WTC11 (cell line): ENCODE data around the gene CEP104.

Experiments
- CREM ChIP-seq: sonication (generic); formaldehyde crosslinking; IDR thresholded peaks from 2 replicates; pipeline ENCODE4 v1.8.1; 2022; ENCODE audit warnings: mild to moderate bottlenecking, missing genetic modification reagents, moderate library complexity
- ELF4 ChIP-seq: sonication (generic); formaldehyde crosslinking; IDR thresholded peaks from 2 replicates; pipeline ENCODE4 v1.8.1; 2022; ENCODE audit warnings: low read depth, mild to moderate bottlenecking, moderate library complexity, missing genetic modification reagents
- FOXJ3 ChIP-seq: sonication (generic); formaldehyde crosslinking; IDR thresholded peaks from 2 replicates; pipeline ENCODE4 v1.9.0; 2021; ENCODE audit warnings: missing genetic modification reagents, mild to moderate bottlenecking, borderline replicate concordance
- FOXP1 ChIP-seq: sonication (generic); formaldehyde crosslinking; IDR thresholded peaks from 2 replicates; pipeline ENCODE4 v1.8.0; 2022; ENCODE audit warnings: missing genetic modification reagents, mild to moderate bottlenecking, moderate library complexity, borderline replicate concordance
- MYBL2 ChIP-seq: sonication (generic); formaldehyde crosslinking; IDR thresholded peaks from 2 replicates; pipeline ENCODE4 v1.8.1; 2023; ENCODE audit warnings: mild to moderate bottlenecking, moderate library complexity, missing genetic modification reagents
- NFE2L1 ChIP-seq: sonication (generic); formaldehyde crosslinking; IDR thresholded peaks from 2 replicates; pipeline ENCODE4 v1.8.1; 2023; ENCODE audit warnings: missing genetic modification reagents
- SP1 ChIP-seq: sonication (generic); formaldehyde crosslinking; conservative IDR thresholded peaks from 2 replicates; pipeline ENCODE4 v1.8.1; 2022; ENCODE audit warnings: missing genetic modification reagents
- ZNF671 ChIP-seq: fragments of 250-450 bp; sonication (Bioruptor Pico); IDR thresholded peaks from 2 replicates; pipeline ENCODE4 v1.8.0; 2021; ENCODE audit warnings: mild to moderate bottlenecking
- TF ChIP-seq, protein P1 (sequence below): sonication (generic); formaldehyde crosslinking; conservative IDR thresholded peaks from 2 replicates; pipeline ENCODE4 v1.8.1; 2022; ENCODE audit warnings: mild to moderate bottlenecking, missing genetic modification reagents
- TF ChIP-seq, protein P2 (sequence below): fragments of 200-600 bp; IDR thresholded peaks from 2 replicates; pipeline ENCODE4 v1.8.0; 2022; ENCODE audit warnings: antibody characterized with exemption
- TF ChIP-seq, protein P3 (sequence below): sonication (generic); formaldehyde crosslinking; IDR thresholded peaks from 2 replicates; pipeline ENCODE4 v1.8.0; 2022; ENCODE audit warnings: mild to moderate bottlenecking, missing genetic modification reagents
- TF ChIP-seq, protein P4 (sequence below): sonication (generic); formaldehyde crosslinking; IDR thresholded peaks from 2 replicates; pipeline ENCODE4 v1.8.1; 2022; ENCODE audit warnings: mild to moderate bottlenecking, missing genetic modification reagents, moderate library complexity, borderline replicate concordance

DNA sequence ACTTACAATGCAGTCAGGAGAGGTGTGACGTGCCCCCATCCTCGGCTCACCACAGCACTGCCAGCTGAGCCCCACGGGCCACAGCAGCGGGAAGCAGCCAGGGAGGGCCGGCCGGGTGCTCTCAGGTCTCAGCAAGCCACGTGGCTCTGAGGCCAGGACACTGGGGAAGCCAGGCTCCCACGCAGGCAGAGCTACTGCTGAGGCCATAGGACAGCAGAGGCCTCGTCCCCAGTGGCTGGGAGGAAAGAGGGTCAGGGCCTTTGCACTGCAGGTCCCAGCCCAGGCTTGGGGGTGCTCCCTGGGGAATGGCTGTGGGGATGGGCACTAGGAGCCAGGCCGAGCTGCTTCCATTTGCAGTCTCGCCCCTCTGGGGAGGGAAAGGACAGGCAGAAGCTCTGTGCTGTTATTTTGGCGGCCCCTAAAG is 66.5 kb downstream of the CEP104 start:
- TF ChIP-seq NFE2L1 (CRISPR knock-in tag) (no peak), FOXP1 (no peak), ZNF671 (CRISPR knock-in tag) (no peak), ELF4 (CRISPR knock-in tag) (no peak), SP1 (no peak), FOXJ3 (no peak), CREM (no peak), MYBL2 (CRISPR knock-in tag) (no peak)
- TF ChIP-seq, protein P1, sequence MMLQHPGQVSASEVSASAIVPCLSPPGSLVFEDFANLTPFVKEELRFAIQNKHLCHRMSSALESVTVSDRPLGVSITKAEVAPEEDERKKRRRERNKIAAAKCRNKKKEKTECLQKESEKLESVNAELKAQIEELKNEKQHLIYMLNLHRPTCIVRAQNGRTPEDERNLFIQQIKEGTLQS (CRISPR knock-in tag) = no peak
- TF ChIP-seq, protein P2, sequence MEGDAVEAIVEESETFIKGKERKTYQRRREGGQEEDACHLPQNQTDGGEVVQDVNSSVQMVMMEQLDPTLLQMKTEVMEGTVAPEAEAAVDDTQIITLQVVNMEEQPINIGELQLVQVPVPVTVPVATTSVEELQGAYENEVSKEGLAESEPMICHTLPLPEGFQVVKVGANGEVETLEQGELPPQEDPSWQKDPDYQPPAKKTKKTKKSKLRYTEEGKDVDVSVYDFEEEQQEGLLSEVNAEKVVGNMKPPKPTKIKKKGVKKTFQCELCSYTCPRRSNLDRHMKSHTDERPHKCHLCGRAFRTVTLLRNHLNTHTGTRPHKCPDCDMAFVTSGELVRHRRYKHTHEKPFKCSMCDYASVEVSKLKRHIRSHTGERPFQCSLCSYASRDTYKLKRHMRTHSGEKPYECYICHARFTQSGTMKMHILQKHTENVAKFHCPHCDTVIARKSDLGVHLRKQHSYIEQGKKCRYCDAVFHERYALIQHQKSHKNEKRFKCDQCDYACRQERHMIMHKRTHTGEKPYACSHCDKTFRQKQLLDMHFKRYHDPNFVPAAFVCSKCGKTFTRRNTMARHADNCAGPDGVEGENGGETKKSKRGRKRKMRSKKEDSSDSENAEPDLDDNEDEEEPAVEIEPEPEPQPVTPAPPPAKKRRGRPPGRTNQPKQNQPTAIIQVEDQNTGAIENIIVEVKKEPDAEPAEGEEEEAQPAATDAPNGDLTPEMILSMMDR = no peak
- TF ChIP-seq, protein P3, sequence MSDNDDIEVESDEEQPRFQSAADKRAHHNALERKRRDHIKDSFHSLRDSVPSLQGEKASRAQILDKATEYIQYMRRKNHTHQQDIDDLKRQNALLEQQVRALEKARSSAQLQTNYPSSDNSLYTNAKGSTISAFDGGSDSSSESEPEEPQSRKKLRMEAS (CRISPR knock-in tag) = no peak
- TF ChIP-seq, protein P4, sequence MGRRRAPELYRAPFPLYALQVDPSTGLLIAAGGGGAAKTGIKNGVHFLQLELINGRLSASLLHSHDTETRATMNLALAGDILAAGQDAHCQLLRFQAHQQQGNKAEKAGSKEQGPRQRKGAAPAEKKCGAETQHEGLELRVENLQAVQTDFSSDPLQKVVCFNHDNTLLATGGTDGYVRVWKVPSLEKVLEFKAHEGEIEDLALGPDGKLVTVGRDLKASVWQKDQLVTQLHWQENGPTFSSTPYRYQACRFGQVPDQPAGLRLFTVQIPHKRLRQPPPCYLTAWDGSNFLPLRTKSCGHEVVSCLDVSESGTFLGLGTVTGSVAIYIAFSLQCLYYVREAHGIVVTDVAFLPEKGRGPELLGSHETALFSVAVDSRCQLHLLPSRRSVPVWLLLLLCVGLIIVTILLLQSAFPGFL (CRISPR knock-in tag) = no peak
